Right lobe of liver (tissue), 4 donors: ENCODE data around the gene NPR1.

Experiments used
- CTCF ChIP-seq, 4 donors: fragments of 200-600 bp in 3 of 4; fragments of 450-650 bp in 1 of 4; IDR thresholded peaks; one replicate each; pipeline versions ENCODE4 v1.5.1 to v1.8.0; 2016 to 2022; ENCODE audit warnings: antibody characterized with exemption in 4 of 4, mild to moderate bottlenecking in 2 of 4
- POLR2A ChIP-seq: fragments of 450-650 bp; IDR thresholded peaks from one replicate; pipeline ENCODE4 v1.6.1; 2017; ENCODE audit warnings: antibody characterized with exemption, mild to moderate bottlenecking
- donor health status: DM: no; HTN: no; CAD: no.
- donor health status: DM: no; HTN: no; CAD: no.
- donor health status: DM: no; HTN: yes; CAD: no.

- no peak for TF ChIP-seq CTCF (IDR thresholded peaks at IDR 0.05)
- TF ChIP-seq POLR2A, result no peak
Measured at GRCh38 chr1:153688276-153688675, 9.8 kb downstream of the NPR1 start.
